Osteocyte (in vitro differentiated cells): ENCODE data around the gene PEX10. TPM values are rescaled to one million over a fixed set of nuclear protein-coding genes. Genes with fewer than 3 reads are reported as not detected.

Source experiments
- DNase-seq: peaks from one replicate; pipeline ENCODE4 v3.0.0; 2021; ENCODE audit warnings: mixed read lengths; ENCODE audit not compliant: unreplicated experiment; ENCODE audit errors: extremely low spot score
- H3K27ac Mint-ChIP-seq: one replicate; pipeline ENCODE4 v1.8.0; 2021; ENCODE audit warnings: mild to moderate bottlenecking, mixed read lengths; ENCODE audit not compliant: unreplicated experiment
- H3K27me3 Mint-ChIP-seq: one replicate; pipeline ENCODE4 v1.8.0; 2021; ENCODE audit warnings: mixed read lengths; ENCODE audit not compliant: unreplicated experiment
- H3K36me3 Mint-ChIP-seq: one replicate; pipeline ENCODE4 v1.8.0; 2021; ENCODE audit warnings: mixed read lengths; ENCODE audit not compliant: unreplicated experiment
- H3K4me1 Mint-ChIP-seq: one replicate; pipeline ENCODE4 v1.8.0; 2021; ENCODE audit warnings: mixed read lengths; ENCODE audit not compliant: unreplicated experiment
- H3K4me3 Mint-ChIP-seq: one replicate; pipeline ENCODE4 v1.8.0; 2021; ENCODE audit warnings: mild to moderate bottlenecking, moderate library complexity, mixed read lengths; ENCODE audit not compliant: unreplicated experiment
- H3K9me3 Mint-ChIP-seq: one replicate; pipeline ENCODE4 v1.8.0; 2021; ENCODE audit warnings: mixed read lengths; ENCODE audit not compliant: unreplicated experiment
- total RNA-seq: library from RNA; stranded (reverse); gene quantifications from 2 replicates; pipeline ENCODE4 v1.2.1, GENCODE V29; 2021
- TF ChIP-seq, protein P1 (sequence below): fragments of 200-600 bp; sonication (generic); IDR thresholded peaks from 2 replicates; pipeline ENCODE4 v1.5.0; 2021; ENCODE audit warnings: antibody characterized with exemption, mild to moderate bottlenecking, moderate library complexity

Gene PEX10
- total RNA-seq, 1 donor from 2014 or later = 25.6 TPM

DNA sequence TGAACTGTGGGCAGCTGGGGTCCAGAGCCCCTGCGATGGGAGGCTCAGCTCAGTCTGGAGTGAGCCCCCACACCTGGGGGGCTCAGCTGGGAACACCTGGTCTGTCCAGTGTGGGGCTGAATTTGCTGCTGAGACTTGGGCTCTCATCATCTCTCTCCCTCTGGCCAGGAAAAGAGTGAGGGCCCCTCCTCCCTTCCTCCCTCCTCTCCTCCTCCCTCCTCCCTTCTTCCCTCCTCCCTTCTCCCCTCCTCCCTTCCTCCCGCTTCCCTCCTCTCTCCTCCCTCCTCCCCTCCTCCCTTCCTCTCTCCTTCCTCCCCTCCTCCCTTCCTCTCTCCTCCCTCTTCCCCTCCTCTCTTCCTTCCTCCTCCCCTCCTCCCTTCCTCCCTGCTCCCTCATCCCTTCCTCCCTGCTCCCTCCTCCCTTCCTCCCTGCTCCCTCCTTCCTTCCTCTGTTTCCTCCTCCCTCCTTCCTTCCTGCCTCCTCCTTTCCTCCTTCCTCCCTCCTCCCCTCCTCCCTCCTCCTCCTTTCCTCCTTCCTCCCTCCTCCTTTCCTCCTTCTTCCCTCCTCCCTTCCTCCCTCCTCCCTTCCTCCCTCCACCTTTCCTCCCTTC, 23.5 kb upstream of the PEX10 start:
- Mint-ChIP-seq H3K4me3 (no peak overlapping the region), H3K27me3 (peaks cover 6% of the 10 kb centered on the region), H3K36me3 (no peaks in the 10 kb centered on the region), H3K9me3 (no peaks in the 10 kb centered on the region), H3K4me1 (no peaks in the 10 kb centered on the region), H3K27ac (no peak overlapping the region)
- DNase-seq = no peak
- TF ChIP-seq, protein P1, sequence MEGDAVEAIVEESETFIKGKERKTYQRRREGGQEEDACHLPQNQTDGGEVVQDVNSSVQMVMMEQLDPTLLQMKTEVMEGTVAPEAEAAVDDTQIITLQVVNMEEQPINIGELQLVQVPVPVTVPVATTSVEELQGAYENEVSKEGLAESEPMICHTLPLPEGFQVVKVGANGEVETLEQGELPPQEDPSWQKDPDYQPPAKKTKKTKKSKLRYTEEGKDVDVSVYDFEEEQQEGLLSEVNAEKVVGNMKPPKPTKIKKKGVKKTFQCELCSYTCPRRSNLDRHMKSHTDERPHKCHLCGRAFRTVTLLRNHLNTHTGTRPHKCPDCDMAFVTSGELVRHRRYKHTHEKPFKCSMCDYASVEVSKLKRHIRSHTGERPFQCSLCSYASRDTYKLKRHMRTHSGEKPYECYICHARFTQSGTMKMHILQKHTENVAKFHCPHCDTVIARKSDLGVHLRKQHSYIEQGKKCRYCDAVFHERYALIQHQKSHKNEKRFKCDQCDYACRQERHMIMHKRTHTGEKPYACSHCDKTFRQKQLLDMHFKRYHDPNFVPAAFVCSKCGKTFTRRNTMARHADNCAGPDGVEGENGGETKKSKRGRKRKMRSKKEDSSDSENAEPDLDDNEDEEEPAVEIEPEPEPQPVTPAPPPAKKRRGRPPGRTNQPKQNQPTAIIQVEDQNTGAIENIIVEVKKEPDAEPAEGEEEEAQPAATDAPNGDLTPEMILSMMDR = no peak

DNA sequence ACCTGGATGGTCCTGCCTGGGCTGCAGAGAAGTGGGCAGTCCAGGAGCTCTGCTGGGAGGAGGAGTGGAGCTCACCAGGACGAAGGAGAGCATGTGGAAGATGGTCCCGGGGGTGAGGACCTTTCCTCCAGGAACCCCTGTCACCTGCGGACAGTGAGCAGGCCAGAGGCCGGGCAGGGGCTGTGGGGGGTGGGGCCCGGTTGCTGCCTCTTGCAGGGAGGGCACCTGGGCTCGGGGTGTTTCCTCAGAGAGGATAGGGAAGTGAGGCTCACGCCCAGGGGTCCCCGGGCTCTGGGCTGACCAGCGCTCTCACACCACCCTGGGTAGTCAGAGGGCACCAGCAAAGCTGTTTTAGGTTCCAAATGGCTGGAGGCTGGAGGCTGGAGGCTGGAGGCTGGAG, 22.7 kb upstream of the PEX10 start:
- no peak overlapping the region for H3K27ac Mint-ChIP-seq

DNA sequence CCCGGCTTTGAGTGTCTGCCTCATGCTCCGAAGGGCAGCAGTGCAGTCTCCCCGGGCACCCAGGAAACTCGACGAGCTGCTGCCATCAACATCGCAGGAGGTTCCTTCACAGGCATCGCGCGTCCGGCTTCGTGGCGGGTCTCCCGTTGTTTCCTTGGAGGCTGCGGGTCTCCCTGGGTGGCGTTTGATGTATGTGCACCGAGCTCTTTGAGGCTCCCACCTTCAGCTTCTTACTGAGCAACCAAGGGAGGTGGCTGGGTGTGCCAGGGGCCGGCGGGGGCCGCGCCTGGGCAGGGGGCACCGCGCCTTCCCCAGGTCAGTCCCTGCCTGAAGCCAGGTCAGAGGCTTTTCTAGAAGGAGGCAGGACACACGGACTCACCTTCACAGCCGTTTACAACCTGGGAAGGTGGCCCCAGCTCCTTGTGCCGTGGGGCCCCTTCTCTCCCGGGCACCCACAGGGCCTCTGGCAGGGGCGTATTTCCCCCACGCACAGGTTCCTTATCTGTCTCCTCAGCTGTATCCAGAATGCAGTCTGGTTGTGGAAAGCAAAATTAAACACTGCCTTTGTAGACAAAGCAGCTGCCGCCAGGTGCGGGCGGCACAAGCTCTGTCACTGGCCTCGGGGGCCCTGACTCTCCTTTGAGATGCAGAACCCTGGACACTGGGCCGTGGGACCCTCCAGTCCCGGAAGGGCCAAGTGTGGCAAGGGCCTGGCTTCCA, 21.7 kb upstream of the PEX10 start:
- Mint-ChIP-seq H3K4me1 (no peaks in the 10 kb centered on the region), H3K9me3 (no peaks in the 10 kb centered on the region), H3K27ac (no peak overlapping the region), H3K27me3 (peaks cover 6% of the 10 kb centered on the region), H3K4me3 (no peak overlapping the region), H3K36me3 (no peaks in the 10 kb centered on the region)
- DNase-seq = no peak
- TF ChIP-seq, protein P1 = no peak

More for the DNA sequence above, 22.7 kb upstream of the PEX10 start:
- TF ChIP-seq, protein P1 = no peak
- no peak overlapping the region for H3K4me3 Mint-ChIP-seq
- H3K4me1 Mint-ChIP-seq = no peaks in the 10 kb centered on the region
- H3K27me3 Mint-ChIP-seq = peaks cover 6% of the 10 kb centered on the region
- DNase-seq = no peak
- H3K36me3 Mint-ChIP-seq = no peaks in the 10 kb centered on the region
- H3K9me3 Mint-ChIP-seq = no peaks in the 10 kb centered on the region

DNA sequence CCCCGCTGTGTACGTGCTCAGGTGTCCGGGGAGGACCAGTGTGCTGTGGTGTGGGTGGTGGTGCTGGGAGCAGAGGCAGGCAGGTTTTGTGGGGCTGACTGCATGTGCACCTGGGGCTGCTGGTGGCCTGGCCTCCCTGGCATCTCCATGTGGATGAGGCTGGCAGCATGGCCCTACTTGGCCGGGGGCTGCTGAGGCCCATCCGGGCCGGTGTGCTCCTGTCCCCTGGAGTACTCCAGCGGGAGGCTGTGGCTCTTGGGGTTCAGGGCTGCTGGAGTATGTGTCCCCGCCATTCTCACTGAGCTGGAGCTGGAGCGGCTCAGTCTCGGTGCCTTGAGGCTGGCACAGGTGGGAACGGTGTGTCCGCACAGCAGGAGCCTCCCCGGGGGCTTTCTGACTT, 20.8 kb upstream of the PEX10 start:
- no peaks in the 10 kb centered on the region for H3K4me1 Mint-ChIP-seq
- TF ChIP-seq, protein P1 = no peak
- H3K9me3 Mint-ChIP-seq = no peaks in the 10 kb centered on the region

DNA sequence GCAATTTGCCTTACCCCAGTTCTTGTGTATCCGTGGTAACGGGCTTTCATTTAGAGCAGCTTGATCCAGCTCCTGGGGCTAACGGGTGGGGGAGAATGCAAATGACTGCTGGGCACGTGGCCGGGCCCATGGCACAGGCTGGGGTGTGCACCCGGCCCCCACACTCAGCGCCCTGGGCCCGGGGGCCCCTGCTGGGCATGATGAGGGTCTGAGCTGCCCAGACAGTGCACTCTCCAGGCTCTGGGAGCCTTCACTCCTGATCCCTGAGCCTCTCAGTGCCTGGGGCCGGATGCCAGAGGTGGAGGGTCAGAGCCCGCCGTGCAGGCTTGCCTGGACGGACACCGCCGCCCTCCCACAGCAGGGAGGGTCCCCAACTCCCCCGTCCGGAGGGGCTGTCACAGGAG, 20.1 kb upstream of the PEX10 start:
- no peaks in the 10 kb centered on the region for H3K4me1 Mint-ChIP-seq
- no peak for DNase-seq
- no peak overlapping the region for H3K27ac Mint-ChIP-seq
- no peaks in the 10 kb centered on the region for H3K9me3 Mint-ChIP-seq
- TF ChIP-seq, protein P1 = no peak
- no peak overlapping the region for H3K4me3 Mint-ChIP-seq
- H3K36me3 Mint-ChIP-seq = no peaks in the 10 kb centered on the region
- H3K27me3 Mint-ChIP-seq = peaks cover 6% of the 10 kb centered on the region

More for the DNA sequence above, 20.8 kb upstream of the PEX10 start:
- H3K27ac Mint-ChIP-seq = no peak overlapping the region
- no peaks in the 10 kb centered on the region for H3K36me3 Mint-ChIP-seq
- DNase-seq = no peak
- peaks cover 6% of the 10 kb centered on the region for H3K27me3 Mint-ChIP-seq
- no peak overlapping the region for H3K4me3 Mint-ChIP-seq
